IPS-18c (cell line): Measurements from ENCODE around the gene PDE2A.

ENCODE experiments used
- H3K4me3 ChIP-seq: 2 replicates; pipeline ENCODE4 v1.7.0; 2013; ENCODE audit warnings: low read depth, mild to moderate bottlenecking, low read length, moderate library complexity; ENCODE audit not compliant: insufficient read depth
- H3K9me3 ChIP-seq: one replicate; pipeline ENCODE4 v1.6.1; 2013; ENCODE audit warnings: mild to moderate bottlenecking, low read length, moderate library complexity; ENCODE audit not compliant: control insufficient read depth, insufficient read depth

The PDE2A gene

GRCh38 chr11:72594493-72595291, 79.5 kb downstream of the PDE2A start:
- H3K9me3 ChIP-seq: no peaks in the 10 kb centered on the region
- no peak overlapping the region for H3K4me3 ChIP-seq

GRCh38 chr11:72592698-72593495, 81.3 kb downstream of the PDE2A start:
- H3K4me3 ChIP-seq: no peak overlapping the region; the same call in 1 of the 2 replicates
- H3K9me3 ChIP-seq: no peaks in the 10 kb centered on the region

GRCh38 chr11:72591785-72592502, 82.3 kb downstream of the PDE2A start:
- Histone ChIP-seq H3K9me3 (no peaks in the 10 kb centered on the region), H3K4me3 (no peak overlapping the region)

- Histone ChIP-seq H3K9me3 (no peaks in the 10 kb centered on the region), H3K4me3 (0 out of 2 replicates have a peak overlapping the region, but pooled peaks have one; percentile 61)
Measured at GRCh38 chr11:72591023-72591422, 83.2 kb downstream of the PDE2A start.

GRCh38 chr11:72589802-72590761, 84.1 kb downstream of the PDE2A start:
- Histone ChIP-seq H3K9me3 (no peaks in the 10 kb centered on the region), H3K4me3 (peak overlapping the region; percentile 61)

- no peak overlapping the region for H3K4me3 ChIP-seq
- no peaks in the 10 kb centered on the region for H3K9me3 ChIP-seq
Measured at GRCh38 chr11:72588421-72589410, 85.5 kb downstream of the PDE2A start.

- peaks cover 2% of the 10 kb centered on the region for H3K9me3 ChIP-seq
- H3K4me3 ChIP-seq: no peak overlapping the region
Measured at GRCh38 chr11:72587696-72588095, 86.5 kb downstream of the PDE2A start.

GRCh38 chr11:72586321-72587090, 87.7 kb downstream of the PDE2A start:
- H3K9me3 ChIP-seq: peaks cover 2% of the 10 kb centered on the region
- no peak overlapping the region for H3K4me3 ChIP-seq

GRCh38 chr11:72585762-72586311, 88.4 kb downstream of the PDE2A start:
- Histone ChIP-seq H3K4me3 (no peak overlapping the region), H3K9me3 (peaks cover 2% of the 10 kb centered on the region)

- Histone ChIP-seq H3K9me3 (peaks cover 2% of the 10 kb centered on the region), H3K4me3 (peak overlapping the region; percentile 50)
Measured at GRCh38 chr11:72584939-72585597, 89.2 kb downstream of the PDE2A start.

GRCh38 chr11:72584293-72584938, 89.8 kb downstream of the PDE2A start:
- Histone ChIP-seq H3K4me3 (peak overlapping the region; percentile 50), H3K9me3 (peaks cover 2% of the 10 kb centered on the region)

GRCh38 chr11:72583616-72584292, 90.5 kb downstream of the PDE2A start:
- Histone ChIP-seq H3K9me3 (peaks cover 2% of the 10 kb centered on the region), H3K4me3 (peak overlapping the region; percentile 50; the same call in 1 of the 2 replicates)

- H3K4me3 ChIP-seq: no peak overlapping the region
- peaks cover 2% of the 10 kb centered on the region for H3K9me3 ChIP-seq
Measured at GRCh38 chr11:72583177-72583553, 91.1 kb downstream of the PDE2A start.
